Stimulated activated CD4-positive, alpha-beta T cell treated with anti-CD3 and anti-CD28 coated beads, TNF-alpha, amount 100 ng/mL, for 4 hours (primary cell): ENCODE data around the gene SNRNP70.
"Not testable (repeated sequence)": the region's sequence is repeated elsewhere in the genome, so short reads cannot be mapped to it uniquely, and the experiment has no call there.

ENCODE experiments used
- DNase-seq, 3 experiments: peaks; one replicate each; pipeline ENCODE4 v3.0.0-alpha.2; 2020; ENCODE audit warnings: low read depth in 3 of 3

The SNRNP70 gene

GRCh38 chr19:49064768-49065611, 20.3 kb upstream of the SNRNP70 start, which contains the start of gene NTF4:
TSS of gene NTF4 (minus strand) at chr19:49064818. CDS start at chr19:49061997, 2,821 bp downstream.
- no peak for DNase-seq

- no peak for DNase-seq
Measured at GRCh38 chr19:49065905-49066512, 19.2 kb upstream of the SNRNP70 start.

- DNase-seq = no peak
Measured at GRCh38 chr19:49067554-49067953, 17.7 kb upstream of the SNRNP70 start.

GRCh38 chr19:49069026-49069425, 16.2 kb upstream of the SNRNP70 start:
- DNase-seq = no peak

GRCh38 chr19:49070416-49070815, 14.8 kb upstream of the SNRNP70 start:
- no peak for DNase-seq

GRCh38 chr19:49071860-49072547, 13.2 kb upstream of the SNRNP70 start:
- peak in 2 of 3 experiments; percentile 15 to 27 for DNase-seq

GRCh38 chr19:49073514-49074378, 11.5 kb upstream of the SNRNP70 start:
- no peak for DNase-seq

GRCh38 chr19:49074869-49075268, 10.4 kb upstream of the SNRNP70 start:
- DNase-seq = not testable (repeated sequence)

GRCh38 chr19:49080392-49080791, 4.9 kb upstream of the SNRNP70 start:
- no peak for DNase-seq

GRCh38 chr19:49081273-49081672, 4.0 kb upstream of the SNRNP70 start:
- DNase-seq = no peak

- no peak for DNase-seq
Measured at GRCh38 chr19:49084206-49085019, 838 bp upstream of the SNRNP70 start.

- DNase-seq = no peak
Measured at GRCh38 chr19:49085868-49086232, 599 bp downstream of the SNRNP70 start.

GRCh38 chr19:49086296-49086695, 1.0 kb downstream of the SNRNP70 start:
- DNase-seq = no peak

GRCh38 chr19:49091391-49092038, 6.3 kb downstream of the SNRNP70 start:
- DNase-seq = no peak

- DNase-seq = no peak
Measured at GRCh38 chr19:49092686-49093085, 7.4 kb downstream of the SNRNP70 start.

- no peak for DNase-seq
Measured at GRCh38 chr19:49094505-49095482, 9.5 kb downstream of the SNRNP70 start.

GRCh38 chr19:49097453-49098288, 12.4 kb downstream of the SNRNP70 start:
- DNase-seq = peak; percentile 46 to 56 (median 52)

GRCh38 chr19:49098795-49099194, 13.5 kb downstream of the SNRNP70 start:
- no peak for DNase-seq
